Measurements from ENCODE around the gene TEX26.

GRCh38 chr13:30920162-30920909 is 12.1 kb upstream of the TEX26 start:
- no peak for TF ChIP-seq CTCF (IDR thresholded peaks at IDR 0.05; ENCODE audit: low read length)
- TF ChIP-seq EZH2phosphoT487 (IDR thresholded peaks at IDR 0.05; ENCODE audit: low read length): no peak
- TF ChIP-seq EZH2 (optimal IDR thresholded peaks at IDR 0.05; ENCODE audit: low read depth, low read length): no peak

Measured in MM.1S (cell line).